Type B pancreatic cell (in vitro differentiated cells): Measurements from ENCODE around the gene C6orf120. TPM values are rescaled to one million over a fixed set of nuclear protein-coding genes. Genes with fewer than 3 reads are reported as not detected.

Experiments
- DNase-seq: peaks from one replicate; pipeline ENCODE4 v3.0.0; 2021; ENCODE audit warnings: mixed read lengths; ENCODE audit not compliant: unreplicated experiment; ENCODE audit errors: extremely low spot score
- H3K27ac Mint-ChIP-seq: 2 replicates; pipeline ENCODE4 v1.8.0; 2021; ENCODE audit warnings: mild to moderate bottlenecking, mixed read lengths
- H3K27me3 Mint-ChIP-seq: 2 replicates; pipeline ENCODE4 v1.8.0; 2021; ENCODE audit warnings: mixed read lengths
- H3K36me3 Mint-ChIP-seq: 2 replicates; pipeline ENCODE4 v1.8.0; 2021; ENCODE audit warnings: mixed read lengths
- H3K4me1 Mint-ChIP-seq: one replicate; pipeline ENCODE4 v1.8.0; 2021; ENCODE audit warnings: mixed read lengths; ENCODE audit not compliant: unreplicated experiment
- H3K4me3 Mint-ChIP-seq: 2 replicates; pipeline ENCODE4 v1.8.0; 2021; ENCODE audit warnings: mild to moderate bottlenecking, mixed read lengths
- H3K9me3 Mint-ChIP-seq: 2 replicates; pipeline ENCODE4 v1.8.0; 2021; ENCODE audit warnings: mixed read lengths
- CTCF ChIP-seq: fragments of 200-600 bp; sonication (generic); conservative IDR thresholded peaks from 2 replicates; pipeline ENCODE4 v1.5.0; 2021; ENCODE audit warnings: antibody characterized with exemption, mild to moderate bottlenecking
- total RNA-seq: library from RNA; stranded (reverse); gene quantifications from 2 replicates; pipeline ENCODE4 v1.2.1, GENCODE V29; 2021; ENCODE audit warnings: low replicate concordance

C6orf120 gene
- total RNA-seq, 1 donor from 2014 or later, result 30.4 TPM

GRCh38 chr6:169719117-169719516 is 17.2 kb downstream of the C6orf120 start:
- Mint-ChIP-seq H3K4me3 (no peak overlapping the region), H3K9me3 (no peaks in the 10 kb centered on the region), H3K27ac (peak overlapping the region; percentile 5), H3K36me3 (peaks cover 17% of the 10 kb centered on the region), H3K4me1 (peaks cover 27% of the 10 kb centered on the region), H3K27me3 (no peaks in the 10 kb centered on the region)
- DNase-seq, result no peak
- no peak for TF ChIP-seq CTCF

- no peak for DNase-seq
- H3K4me3 Mint-ChIP-seq, result no peak overlapping the region
- H3K4me1 Mint-ChIP-seq, result peaks cover 31% of the 10 kb centered on the region
- no peaks in the 10 kb centered on the region for H3K9me3 Mint-ChIP-seq
- TF ChIP-seq CTCF, result peak; percentile 44
- H3K27me3 Mint-ChIP-seq, result peaks cover 3% of the 10 kb centered on the region
- no peak overlapping the region for H3K27ac Mint-ChIP-seq
- peaks cover 12% of the 10 kb centered on the region for H3K36me3 Mint-ChIP-seq
These were observed 18.4 kb downstream of the C6orf120 start for GRCh38 chr6:169720207-169720855.

GRCh38 chr6:169722362-169723199 is 20.7 kb downstream of the C6orf120 start:
- peaks cover 3% of the 10 kb centered on the region for H3K27me3 Mint-ChIP-seq

GRCh38 chr6:169723200-169723909 is 21.4 kb downstream of the C6orf120 start:
- no peaks in the 10 kb centered on the region for H3K9me3 Mint-ChIP-seq
- H3K36me3 Mint-ChIP-seq, result peaks cover 5% of the 10 kb centered on the region
- peaks cover 3% of the 10 kb centered on the region for H3K27me3 Mint-ChIP-seq
- peak overlapping the region; percentile 95 for H3K4me3 Mint-ChIP-seq
- peaks cover 38% of the 10 kb centered on the region for H3K4me1 Mint-ChIP-seq
- TF ChIP-seq CTCF, result no peak
- DNase-seq, result no peak
- H3K27ac Mint-ChIP-seq, result peak overlapping the region; percentile 94

More at GRCh38 chr6:169722362-169723199, 20.7 kb downstream of the C6orf120 start:
- Mint-ChIP-seq H3K4me1 (peaks cover 32% of the 10 kb centered on the region), H3K36me3 (peaks cover 5% of the 10 kb centered on the region), H3K9me3 (no peaks in the 10 kb centered on the region), H3K27ac (peak overlapping the region; percentile 94), H3K4me3 (peak overlapping the region; percentile 95)
- DNase-seq, result no peak
- TF ChIP-seq CTCF, result no peak

- Mint-ChIP-seq H3K4me1 (peaks cover 36% of the 10 kb centered on the region), H3K27ac (no peak overlapping the region), H3K27me3 (peaks cover 3% of the 10 kb centered on the region), H3K36me3 (peaks cover 5% of the 10 kb centered on the region), H3K4me3 (peak overlapping the region; percentile 68), H3K9me3 (no peaks in the 10 kb centered on the region)
- DNase-seq, result no peak
- no peak for TF ChIP-seq CTCF
These were observed 22.1 kb downstream of the C6orf120 start for GRCh38 chr6:169723991-169724493.
